Measurements from ENCODE around the gene ATP6V1C2. TPM values are rescaled to one million over a fixed set of nuclear protein-coding genes. Genes with fewer than 3 reads are reported as not detected.

ATP6V1C2 gene
- total RNA-seq, 1 experiment from 2014 or later: 0.42 TPM

- DNase-seq: peak; percentile 50
These were observed 49.7 kb downstream of the ATP6V1C2 start for GRCh38 chr2:10770956-10771750.

GRCh38 chr2:10771786-10772185, 50.4 kb downstream of the ATP6V1C2 start:
- Histone ChIP-seq H3K27me3 (ENCODE audit: control insufficient read depth, insufficient read depth, low read length) (no peaks in the 10 kb centered on the region), H3K4me3 (ENCODE audit: insufficient read depth, low read depth, low read length) (no peak overlapping the region), H3K36me3 (replicated peaks; ENCODE audit: control insufficient read depth, insufficient read depth, low read length) (no peaks in the 10 kb centered on the region)
- no peak for DNase-seq

More at GRCh38 chr2:10770956-10771750, 49.7 kb downstream of the ATP6V1C2 start:
- Histone ChIP-seq H3K36me3 (replicated peaks; ENCODE audit: control insufficient read depth, insufficient read depth, low read length) (no peaks in the 10 kb centered on the region), H3K27me3 (ENCODE audit: control insufficient read depth, insufficient read depth, low read length) (no peaks in the 10 kb centered on the region), H3K4me3 (ENCODE audit: insufficient read depth, low read depth, low read length) (no peak overlapping the region)

GRCh38 chr2:10772201-10772867, 50.9 kb downstream of the ATP6V1C2 start:
- no peak overlapping the region for H3K4me3 ChIP-seq (ENCODE audit: insufficient read depth, low read depth, low read length)
- DNase-seq: no peak
- no peaks in the 10 kb centered on the region; the same call in 1 of the 2 replicates for H3K36me3 ChIP-seq (replicated peaks; ENCODE audit: control insufficient read depth, insufficient read depth, low read length)
- no peaks in the 10 kb centered on the region for H3K27me3 ChIP-seq (ENCODE audit: control insufficient read depth, insufficient read depth, low read length)

GRCh38 chr2:10772868-10773215, 51.4 kb downstream of the ATP6V1C2 start:
- Histone ChIP-seq H3K4me3 (ENCODE audit: insufficient read depth, low read depth, low read length) (no peak overlapping the region), H3K27me3 (ENCODE audit: control insufficient read depth, insufficient read depth, low read length) (no peaks in the 10 kb centered on the region), H3K36me3 (replicated peaks; ENCODE audit: control insufficient read depth, insufficient read depth, low read length) (no peaks in the 10 kb centered on the region; the same call in 1 of the 2 replicates)
- peak; percentile 63 for DNase-seq

- Histone ChIP-seq H3K36me3 (replicated peaks; ENCODE audit: control insufficient read depth, insufficient read depth, low read length) (no peaks in the 10 kb centered on the region; the same call in 1 of the 2 replicates), H3K27me3 (ENCODE audit: control insufficient read depth, insufficient read depth, low read length) (no peaks in the 10 kb centered on the region), H3K4me3 (ENCODE audit: insufficient read depth, low read depth, low read length) (no peak overlapping the region)
- peak; percentile 56 for DNase-seq
These were observed 52.5 kb downstream of the ATP6V1C2 start for GRCh38 chr2:10773821-10774341.

GRCh38 chr2:10774394-10774793, 53.0 kb downstream of the ATP6V1C2 start:
- no peaks in the 10 kb centered on the region; the same call in 1 of the 2 replicates for H3K36me3 ChIP-seq (replicated peaks; ENCODE audit: control insufficient read depth, insufficient read depth, low read length)
- no peaks in the 10 kb centered on the region for H3K27me3 ChIP-seq (ENCODE audit: control insufficient read depth, insufficient read depth, low read length)
- DNase-seq: peak; percentile 52
- H3K4me3 ChIP-seq (ENCODE audit: insufficient read depth, low read depth, low read length): no peak overlapping the region

- DNase-seq: peak; percentile 78
- Histone ChIP-seq H3K4me3 (ENCODE audit: insufficient read depth, low read depth, low read length) (no peak overlapping the region), H3K27me3 (ENCODE audit: control insufficient read depth, insufficient read depth, low read length) (no peaks in the 10 kb centered on the region), H3K36me3 (replicated peaks; ENCODE audit: control insufficient read depth, insufficient read depth, low read length) (no peaks in the 10 kb centered on the region; the same call in none of the 2 replicates)
These were observed 53.8 kb downstream of the ATP6V1C2 start for GRCh38 chr2:10775021-10775780.

- no peak overlapping the region for H3K4me3 ChIP-seq (ENCODE audit: insufficient read depth, low read depth, low read length)
- no peaks in the 10 kb centered on the region for H3K27me3 ChIP-seq (ENCODE audit: control insufficient read depth, insufficient read depth, low read length)
- peak; percentile 51 for DNase-seq
- no peaks in the 10 kb centered on the region; the same call in none of the 2 replicates for H3K36me3 ChIP-seq (replicated peaks; ENCODE audit: control insufficient read depth, insufficient read depth, low read length)
These were observed 54.4 kb downstream of the ATP6V1C2 start for GRCh38 chr2:10775831-10776230.

- no peaks in the 10 kb centered on the region for H3K27me3 ChIP-seq (ENCODE audit: control insufficient read depth, insufficient read depth, low read length)
- peak; percentile 55 for DNase-seq
- H3K36me3 ChIP-seq (replicated peaks; ENCODE audit: control insufficient read depth, insufficient read depth, low read length): no peaks in the 10 kb centered on the region; the same call in none of the 2 replicates
- no peak overlapping the region for H3K4me3 ChIP-seq (ENCODE audit: insufficient read depth, low read depth, low read length)
These were observed 55.0 kb downstream of the ATP6V1C2 start for GRCh38 chr2:10776231-10776977.

- peak; percentile 52 for DNase-seq
- Histone ChIP-seq H3K36me3 (replicated peaks; ENCODE audit: control insufficient read depth, insufficient read depth, low read length) (peaks cover 5% of the 10 kb centered on the region), H3K27me3 (ENCODE audit: control insufficient read depth, insufficient read depth, low read length) (no peaks in the 10 kb centered on the region), H3K4me3 (ENCODE audit: insufficient read depth, low read depth, low read length) (no peak overlapping the region)
These were observed 55.8 kb downstream of the ATP6V1C2 start for GRCh38 chr2:10777111-10777841.

GRCh38 chr2:10777842-10778723, 56.7 kb downstream of the ATP6V1C2 start:
- DNase-seq: peak; percentile 47
- Histone ChIP-seq H3K36me3 (replicated peaks; ENCODE audit: control insufficient read depth, insufficient read depth, low read length) (peaks cover 6% of the 10 kb centered on the region), H3K27me3 (ENCODE audit: control insufficient read depth, insufficient read depth, low read length) (no peaks in the 10 kb centered on the region), H3K4me3 (ENCODE audit: insufficient read depth, low read depth, low read length) (no peak overlapping the region)

GRCh38 chr2:10778724-10779115, 57.3 kb downstream of the ATP6V1C2 start:
- no peaks in the 10 kb centered on the region for H3K27me3 ChIP-seq (ENCODE audit: control insufficient read depth, insufficient read depth, low read length)
- H3K36me3 ChIP-seq (replicated peaks; ENCODE audit: control insufficient read depth, insufficient read depth, low read length): peaks cover 6% of the 10 kb centered on the region
- DNase-seq: no peak
- H3K4me3 ChIP-seq (ENCODE audit: insufficient read depth, low read depth, low read length): no peak overlapping the region
